H1 (cell line): ENCODE results near the gene SLX9. TPM values are rescaled to one million over a fixed set of nuclear protein-coding genes. Genes with fewer than 3 reads are reported as not detected.

ENCODE experiments used
- CTCF ChIA-PET: fragments of 300-600 bp; sonication (Branson Sonifier 250); formaldehyde crosslinking; loops from one replicate; lab custom pipeline; 2021; ENCODE audit not compliant: partially characterized antibody; lab: Charles Lee
- POLR2A ChIA-PET: fragments of 300-600 bp; sonication (Branson Sonifier 250); formaldehyde crosslinking; loops from one replicate; lab custom pipeline; 2021; ENCODE audit warnings: inconsistent platforms; ENCODE audit not compliant: partially characterized antibody; lab: Charles Lee
- DNase-seq, 2 experiments: peaks; one replicate each; pipeline versions ENCODE4 v3.0.0 to v3.0.0-alpha.2; 2010 to 2022; ENCODE audit warnings: low spot score in 2 of 2, low read depth in 1 of 2, mixed read lengths in 1 of 2
- FAIRE-seq: peaks from 2 replicates; lab custom pipeline; 2011; peaks lifted over from hg19 to GRCh38; lab: Jason Lieb, UNC
- H2AFZ ChIP-seq: 2 replicates; pipeline ENCODE4 v1.8.1; 2012; ENCODE audit warnings: low read length, inconsistent platforms
- H2AK5ac ChIP-seq: 2 replicates; pipeline ENCODE4 v1.6.1; 2013; ENCODE audit warnings: low read depth, low read length
- H2BK120ac ChIP-seq: replicated peaks from 2 replicates; pipeline ENCODE3; 2013; ENCODE audit warnings: low read depth, low read length, inconsistent platforms
- H2BK12ac ChIP-seq: 2 replicates; pipeline ENCODE4 v1.6.1; 2013; ENCODE audit warnings: low read depth, low read length
- H2BK15ac ChIP-seq: 2 replicates; pipeline ENCODE4 v1.6.1; 2013; ENCODE audit warnings: low read length
- H2BK20ac ChIP-seq: 2 replicates; pipeline ENCODE4 v1.6.1; 2013; ENCODE audit warnings: low read length
- H2BK5ac ChIP-seq: 2 replicates; pipeline ENCODE4 v1.6.1; 2013; ENCODE audit warnings: low read depth, low read length
- H3K14ac ChIP-seq: 2 replicates; pipeline ENCODE4 v1.6.1; 2013; ENCODE audit warnings: inconsistent platforms; ENCODE audit not compliant: insufficient read length
- H3K18ac ChIP-seq: 2 replicates; pipeline ENCODE4 v1.6.1; 2013; ENCODE audit warnings: low read length; ENCODE audit errors: extremely low read depth
- H3K23ac ChIP-seq: 2 replicates; pipeline ENCODE4 v1.6.1; 2013; ENCODE audit warnings: inconsistent platforms; ENCODE audit not compliant: insufficient read length
- H3K23me2 ChIP-seq: 2 replicates; pipeline ENCODE4 v1.6.1; 2013; ENCODE audit warnings: low read depth, low read length
- H3K27ac ChIP-seq: 2 replicates; pipeline ENCODE4 v1.6.1; 2011; ENCODE audit warnings: low read depth, low read length, inconsistent platforms
- H3K27me3 ChIP-seq, 4 experiments: replicated peaks in 1 of 4; 1 replicate in 1 of 4; 2 replicates in 3 of 4; pipeline versions ENCODE4 v1.6.1 to v1.8.1; 2011 to 2013; ENCODE audit warnings: low read length in 3 of 4, mild to moderate bottlenecking in 3 of 4, inconsistent platforms in 2 of 4, mixed read lengths in 2 of 4, moderate library complexity in 1 of 4; ENCODE audit not compliant: control insufficient read depth in 3 of 4, insufficient read depth in 3 of 4; ENCODE audit errors: extremely low read depth in 1 of 4
- H3K36me3 ChIP-seq, 4 experiments: 2 replicates each; pipeline versions ENCODE4 v1.6.1 to v1.8.1; 2011 to 2013; ENCODE audit warnings: mild to moderate bottlenecking in 4 of 4, low read length in 3 of 4, moderate library complexity in 2 of 4, control low read depth in 1 of 4, inconsistent platforms in 1 of 4; ENCODE audit not compliant: insufficient read depth in 4 of 4, control insufficient read depth in 2 of 4
- H3K4ac ChIP-seq: replicated peaks from 2 replicates; pipeline ENCODE3; 2013; ENCODE audit warnings: low read length, low read depth, mixed read lengths, inconsistent platforms; ENCODE audit not compliant: insufficient read length
- H3K4me1 ChIP-seq, 4 experiments: replicated peaks in 1 of 4; 1 replicate in 1 of 4; 2 replicates in 3 of 4; pipeline versions ENCODE4 v1.6.1 to v1.8.1; 2011 to 2013; ENCODE audit warnings: low read length in 3 of 4, inconsistent platforms in 2 of 4, mixed read lengths in 1 of 4; ENCODE audit not compliant: insufficient read depth in 4 of 4, control insufficient read depth in 3 of 4
- H3K4me2 ChIP-seq, 2 experiments: 2 replicates each; pipeline versions ENCODE4 v1.6.1 to v1.8.1; 2011 to 2013; ENCODE audit warnings: low read depth in 2 of 2, low read length in 2 of 2, control low read depth in 1 of 2, inconsistent platforms in 1 of 2, mild to moderate bottlenecking in 1 of 2; ENCODE audit not compliant: insufficient read depth in 1 of 2
- H3K4me3 ChIP-seq, 4 experiments: fragments of 200-600, 300-600 bp in 1 of 4; sonication (generic), shearing (Covaris generic), sonication (Bioruptor Twin) in 1 of 4; 2 replicates each; pipeline versions ENCODE4 v1.5.1 to v1.8.1; 2011 to 2016; ENCODE audit warnings: low read length in 4 of 4, low read depth in 3 of 4, control low read depth in 2 of 4, inconsistent platforms in 2 of 4, mild to moderate bottlenecking in 2 of 4, mixed read lengths in 1 of 4, moderate library complexity in 1 of 4; ENCODE audit not compliant: insufficient read depth in 2 of 4; ENCODE audit errors: extremely low read depth in 1 of 4
- H3K56ac ChIP-seq: replicated peaks from 2 replicates; pipeline ENCODE3; 2013; ENCODE audit warnings: low read depth, mild to moderate bottlenecking, mixed read lengths, low read length, inconsistent platforms; ENCODE audit not compliant: insufficient read length
- H3K79me1 ChIP-seq: 2 replicates; pipeline ENCODE4 v1.6.1; 2013; ENCODE audit warnings: low read depth, low read length, control low read depth
- H3K79me2 ChIP-seq, 2 experiments: 2 replicates each; pipeline versions ENCODE4 v1.6.1 to v1.8.1; 2012 to 2013; ENCODE audit warnings: low read length in 2 of 2, mild to moderate bottlenecking in 2 of 2, inconsistent platforms in 1 of 2; ENCODE audit not compliant: insufficient read depth in 2 of 2, control insufficient read depth in 1 of 2
- H3K9ac ChIP-seq, 4 experiments: replicated peaks in 1 of 4; 1 replicate in 1 of 4; 2 replicates in 3 of 4; pipeline versions ENCODE4 v1.6.1 to v1.8.1; 2011 to 2013; ENCODE audit warnings: low read depth in 3 of 4, low read length in 3 of 4, control low read depth in 2 of 4, mild to moderate bottlenecking in 2 of 4, moderate library complexity in 2 of 4, inconsistent platforms in 1 of 4; ENCODE audit errors: extremely low read depth in 1 of 4
- H3K9me3 ChIP-seq, 2 experiments: 2 replicates each; pipeline versions ENCODE4 v1.6.1 to v1.8.1; 2012 to 2013; ENCODE audit warnings: mild to moderate bottlenecking in 2 of 2, moderate library complexity in 2 of 2, control low read depth in 1 of 2, inconsistent platforms in 1 of 2, low read depth in 1 of 2, low read length in 1 of 2, mixed read lengths in 1 of 2; ENCODE audit not compliant: insufficient read depth in 2 of 2
- H4K20me1 ChIP-seq, 2 experiments: replicated peaks in 1 of 2; 2 replicates each; pipeline versions ENCODE3 to v1.8.1; 2011 to 2013; ENCODE audit warnings: inconsistent platforms in 2 of 2, low read length in 2 of 2, mild to moderate bottlenecking in 1 of 2; ENCODE audit not compliant: insufficient read depth in 2 of 2, control insufficient read depth in 1 of 2
- H4K5ac ChIP-seq: 2 replicates; pipeline ENCODE4 v1.6.1; 2013; ENCODE audit warnings: low read length, low read depth, mixed read lengths, inconsistent platforms; ENCODE audit not compliant: insufficient read length
- H4K8ac ChIP-seq: 2 replicates; pipeline ENCODE4 v1.8.0; 2013; ENCODE audit warnings: mild to moderate bottlenecking, moderate library complexity, low read length, inconsistent platforms; ENCODE audit not compliant: insufficient read depth; ENCODE audit errors: extremely low read depth
- H4K91ac ChIP-seq: replicated peaks from 2 replicates; pipeline ENCODE3; 2013; ENCODE audit warnings: low read length, mixed read lengths, inconsistent platforms; ENCODE audit not compliant: insufficient read length
- ASH2L ChIP-seq: fragments of 200-600, 300-600 bp; sonication (generic); IDR thresholded peaks from one replicate; pipeline ENCODE4 v1.7.1; 2017; ENCODE audit warnings: low read length
- BCL11A ChIP-seq, 2 experiments: IDR thresholded peaks; one replicate each; pipeline ENCODE4 v1.6.1; 2011; ENCODE audit warnings: low read depth in 2 of 2, low read length in 2 of 2, mild to moderate bottlenecking in 2 of 2
- CHD2 ChIP-seq: IDR thresholded peaks from 2 replicates; pipeline ENCODE4 v1.6.1; 2012; ENCODE audit warnings: low read length, improper control_type of control experiment
- CREB1 ChIP-seq: IDR thresholded peaks from 2 replicates; pipeline ENCODE4 v1.6.1; 2012; ENCODE audit warnings: inconsistent platforms
- EZH2 ChIP-seq: fragments of 200-600 bp; sonication (generic); IDR thresholded peaks from 2 replicates; pipeline ENCODE4 v1.7.1; 2012; ENCODE audit warnings: low read depth, mild to moderate bottlenecking, moderate library complexity, low read length, inconsistent platforms; ENCODE audit not compliant: severe bottlenecking
- HDAC2 ChIP-seq, 2 experiments: fragments of 300-600 bp in 1 of 2; sonication (generic) in 1 of 2; IDR thresholded peaks; 2 replicates each; pipeline ENCODE4 v1.6.1; 2011 to 2012; ENCODE audit warnings: low read depth in 2 of 2, low read length in 2 of 2, mild to moderate bottlenecking in 2 of 2, moderate library complexity in 2 of 2, borderline replicate concordance in 1 of 2, inconsistent platforms in 1 of 2
- HDAC6 ChIP-seq: IDR thresholded peaks from one replicate; pipeline ENCODE4 v1.7.1; 2012; ENCODE audit warnings: low read depth, mild to moderate bottlenecking, inconsistent platforms, low read length, moderate library complexity
- KDM5A ChIP-seq: fragments of 200-600 bp; IDR thresholded peaks from 2 replicates; pipeline ENCODE4 v1.7.1; 2012; ENCODE audit warnings: mild to moderate bottlenecking, low read length, inconsistent platforms, mixed read lengths
- RAD21 ChIP-seq, 2 experiments: IDR thresholded peaks in 1 of 2; conservative IDR thresholded peaks in 1 of 2; 2 replicates each; pipeline ENCODE4 v1.6.1; 2011; ENCODE audit warnings: low read depth in 2 of 2, low read length in 2 of 2, improper control_type of control experiment in 1 of 2, inconsistent platforms in 1 of 2, mild to moderate bottlenecking in 1 of 2, moderate library complexity in 1 of 2
- SP1 ChIP-seq: IDR thresholded peaks from 2 replicates; pipeline ENCODE4 v1.6.1; 2011; ENCODE audit warnings: low read depth, low read length
- WGBS, 2 experiments: shearing (Covaris generic) in 1 of 2; methylation state at CpG; one replicate each; pipeline versions ENCODE4 v1.1.6 to v1.1.7; 2013 to 2015; ENCODE audit warnings: low lambda C conversion rate in 2 of 2, mixed read lengths in 2 of 2, inconsistent platforms in 1 of 2, low coverage in 1 of 2, missing lambda C conversion rate in 1 of 2; ENCODE audit not compliant: insufficient replicate concordance in 2 of 2, insufficient coverage in 1 of 2, insufficient read length in 1 of 2; ENCODE audit errors: extremely low coverage in 1 of 2, missing lambda C conversion rate in 1 of 2; 5-methylcytosine and 5-hydroxymethylcytosine counted together
- polyA plus RNA-seq, 7 experiments: library from polyadenylated mRNA; depleted of rRNA in 3 of 7; stranded (reverse) in 5 of 7; unstranded in 2 of 7; fragments of >200 nt in 5 of 7; fragments of 200-250 nt in 2 of 7; gene quantifications; 1 replicate in 5 of 7; 2 replicates in 1 of 7; 4 replicates in 1 of 7; pipeline versions ENCODE4 v1.2.1 to v1.2.3, GENCODE V29; 2011 to 2013; ENCODE audit warnings: missing spikeins in 2 of 7, mixed read lengths in 2 of 7
- total RNA-seq: library from RNA; stranded (reverse); fragmentation: NEBNext Ultra II Directional; extraction: Animal tissue kit (Norgen Biotek cat#: 25700); gene quantifications from 2 replicates; pipeline ENCODE4 v1.2.1, GENCODE V29; 2021
- TF ChIP-seq, protein P1 (sequence below): IDR thresholded peaks from 2 replicates; pipeline ENCODE4 v1.6.1; 2012; ENCODE audit warnings: inconsistent platforms

Gene SLX9
- total and polyA plus RNA-seq, 2 of the 8 experiments (the other 6 are each of a cell fraction or from before 2014, with no cell fraction given): 17.7 to 57.3 TPM

DNA sequence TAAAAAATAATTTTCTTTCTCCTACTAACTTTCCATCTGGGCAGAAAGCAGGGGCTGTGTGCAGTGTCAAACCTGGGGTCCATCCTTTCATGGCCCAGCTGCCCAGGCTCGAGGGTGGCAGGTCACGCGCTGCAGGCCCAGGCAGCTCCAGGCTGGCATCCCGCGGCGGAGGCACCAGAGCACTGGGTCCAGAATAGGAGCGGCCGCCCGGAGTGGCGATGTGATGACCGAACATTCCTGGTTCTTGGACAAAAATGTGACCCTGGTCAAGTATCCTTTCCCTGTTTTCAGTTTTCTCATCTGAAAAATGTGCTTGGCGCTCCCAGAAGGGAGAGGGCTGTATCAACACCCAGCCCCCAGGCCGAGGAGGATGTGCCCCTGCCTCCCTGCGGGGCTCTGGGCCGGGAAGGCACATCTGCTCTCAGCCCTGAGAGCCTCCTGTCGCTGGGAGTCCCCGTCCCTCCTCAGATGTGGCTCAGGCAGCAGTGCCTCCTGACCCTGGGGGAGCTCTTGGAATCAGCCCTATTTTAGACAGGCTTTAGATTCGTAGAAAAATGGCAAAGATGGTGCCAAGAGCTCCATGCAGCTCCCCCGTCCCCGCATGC is 29.3 kb downstream of the SLX9 start:
- no peak overlapping the region; the same call in 1 of the 2 replicates for H4K8ac ChIP-seq
- H3K79me1 ChIP-seq: peaks cover 5% of the 10 kb centered on the region; the same call in 1 of the 2 replicates
- no peak overlapping the region for H3K4ac ChIP-seq
- H2BK120ac ChIP-seq: no peak overlapping the region
- no peak overlapping the region for H3K4me2 ChIP-seq
- no peak overlapping the region for H3K14ac ChIP-seq
- H4K91ac ChIP-seq: no peak overlapping the region
- peaks cover 0 to 19% (median 9%) of the 10 kb centered on the region in 4 experiments; a peak in 4 of 8 replicates for H3K36me3 ChIP-seq
- FAIRE-seq: no peak
- no peak overlapping the region for H3K4me3 ChIP-seq
- TF ChIP-seq, protein P1, sequence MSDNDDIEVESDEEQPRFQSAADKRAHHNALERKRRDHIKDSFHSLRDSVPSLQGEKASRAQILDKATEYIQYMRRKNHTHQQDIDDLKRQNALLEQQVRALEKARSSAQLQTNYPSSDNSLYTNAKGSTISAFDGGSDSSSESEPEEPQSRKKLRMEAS: no peak
- TF ChIP-seq ASH2L (no peak), EZH2 (no peak), BCL11A (IDR thresholded peaks at IDR 0.05; ENCODE audit: low read depth in 2 of 2, low read length in 2 of 2) (no peak), HDAC2 (IDR thresholded peaks at IDR 0.05; ENCODE audit: borderline replicate concordance in 1 of 2, low read depth in 2 of 2, low read length in 2 of 2) (no peak), CHD2 (no peak), SP1 (no peak), KDM5A (no peak), HDAC6 (no peak), RAD21 (IDR thresholded peaks at IDR 0.05 in 1 of 2, conservative IDR thresholded peaks at IDR 0.05 in 1 of 2; ENCODE audit: low read depth in 2 of 2, low read length in 2 of 2) (no peak), CREB1 (no peak)
- TF ChIP-seq, all 59 proteins: peak for 0
- WGBS, 2 experiments: 95% methylated on average over 20 of the region's 20 CpGs; no CpG with 5 or more reads in 1 of the 2 experiments
- no peak for DNase-seq
- Histone ChIP-seq H3K9ac (no peak overlapping the region; a peak in 1 of 7 replicates), H2AFZ (no peak overlapping the region), H3K18ac (no peak overlapping the region), H4K20me1 (peaks cover 14 to 17% of the 10 kb centered on the region in 2 experiments), H2BK5ac (0 out of 2 replicates have a peak overlapping the region, but pooled peaks have one; percentile 21), H3K79me2 (peaks cover 0 to 12% of the 10 kb centered on the region in 2 experiments; a peak in 2 of 4 replicates), H2AK5ac (no peak overlapping the region), H3K23ac (no peak overlapping the region), H2BK15ac (no peak overlapping the region), H3K27me3 (no peaks in the 10 kb centered on the region), H3K56ac (no peak overlapping the region), H3K9me3 (no peaks in the 10 kb centered on the region), H2BK12ac (no peak overlapping the region), H2BK20ac (no peak overlapping the region), H3K27ac (no peak overlapping the region), H3K23me2 (no peaks in the 10 kb centered on the region), H4K5ac (no peak overlapping the region), H3K4me1 (no peaks in the 10 kb centered on the region; a peak in 1 of 7 replicates)
- CTCF ChIA-PET: interaction anchor here (0.5 to 4.1 kb wide), 6 partner anchors 19 to 952 kb away, joined by 3 to 28 read pairs (median 6); no protein-coding TSS in a partner anchor
- POLR2A ChIA-PET: no interaction called here
